Measurements from ENCODE around the gene KLHDC8B. TPM values are rescaled to one million over a fixed set of nuclear protein-coding genes. Genes with fewer than 3 reads are reported as not detected.
"Not testable (repeated sequence)": the region's sequence is repeated elsewhere in the genome, so short reads cannot be mapped to it uniquely, and the experiment has no call there.

Gene KLHDC8B
- total and polyA plus RNA-seq, 4 donors = 16.0 to 40.2 (median 29.1) TPM

DNA sequence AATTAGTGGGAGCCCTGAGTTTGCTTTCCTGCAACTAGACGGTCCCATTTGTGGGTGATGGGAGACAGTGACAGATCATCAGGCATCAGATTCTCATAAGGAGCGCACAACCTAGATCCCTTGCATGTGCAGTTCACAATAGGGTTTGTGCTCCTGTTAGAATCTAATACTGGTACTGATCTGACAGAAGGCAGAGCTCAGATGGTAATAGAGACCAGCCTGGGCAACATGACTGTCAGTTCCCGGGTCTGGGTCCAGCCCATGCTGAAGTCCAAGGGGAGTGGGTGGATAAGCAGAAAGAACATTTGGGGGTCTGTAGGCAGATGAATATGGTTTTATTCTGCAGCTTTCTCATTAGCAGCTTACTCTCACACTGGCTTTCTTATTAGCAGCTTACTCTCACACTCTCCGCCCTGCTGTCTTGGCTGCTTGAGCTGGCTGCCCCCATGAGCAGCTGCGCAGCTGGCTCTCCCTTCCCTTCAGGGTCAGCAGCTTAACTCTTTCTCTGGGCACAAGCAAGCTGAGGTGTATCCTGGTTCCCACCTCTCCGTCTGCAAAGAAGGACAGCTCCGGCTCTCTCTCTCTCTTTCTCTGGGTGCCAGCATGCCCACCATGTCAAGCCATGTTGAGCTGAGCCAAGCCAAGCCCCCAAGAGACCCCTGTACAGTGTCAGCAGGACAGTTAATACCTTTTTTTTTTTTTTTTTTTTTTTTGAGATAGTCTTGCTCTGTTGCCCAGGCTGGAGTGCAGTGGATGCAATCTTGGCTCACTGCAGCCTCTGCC lies 46.5 kb downstream of the KLHDC8B start:
- Histone ChIP-seq H3K27me3 (ENCODE audit: control insufficient read depth in 1 of 2, insufficient read depth in 2 of 2, low read length in 1 of 2) (no peaks in the 10 kb centered on the region), H3K4me1 (ENCODE audit: control insufficient read depth in 1 of 2, insufficient read depth in 2 of 2, low read length in 2 of 2) (peaks cover 0 to 2% of the 10 kb centered on the region in 2 donors), H3K27ac (ENCODE audit: low read depth in 1 of 2, low read length in 2 of 2) (peak overlapping the region in 1 of 2 donors; percentile 60), H3K4me3 (ENCODE audit: low read length in 2 of 2) (no peak overlapping the region), H3K9me3 (ENCODE audit: control insufficient read depth, low read length) (no peaks in the 10 kb centered on the region), H3K36me3 (ENCODE audit: control insufficient read depth in 1 of 2, insufficient read depth in 2 of 2, low read length in 1 of 2) (no peaks in the 10 kb centered on the region)
- 28 to 33% methylated on average over 7 of the region's 7 CpGs for WGBS, 2 donors
- ATAC-seq (ENCODE audit: low FRiP score) (peak; percentile 74), DNase-seq (peak in 1 of 2 donors; percentile 53)
- intact Hi-C loops (cut with DNase I) = no loop called here

- H3K9me3 ChIP-seq (ENCODE audit: control insufficient read depth, low read length); H3K4me3 ChIP-seq (ENCODE audit: low read length in 2 of 2); H3K27ac ChIP-seq (ENCODE audit: low read depth in 1 of 2, low read length in 2 of 2); H3K4me1 ChIP-seq (ENCODE audit: control insufficient read depth in 1 of 2, insufficient read depth in 2 of 2, low read length in 2 of 2); H3K36me3 ChIP-seq (ENCODE audit: control insufficient read depth in 1 of 2, insufficient read depth in 2 of 2, low read length in 1 of 2); H3K27me3 ChIP-seq (ENCODE audit: control insufficient read depth in 1 of 2, insufficient read depth in 2 of 2, low read length in 1 of 2); intact Hi-C loops (cut with DNase I): not testable (repeated sequence)
- ATAC-seq (ENCODE audit: low FRiP score) = peak; percentile 87
- peak in 1 of 2 donors; percentile 78 for DNase-seq
- 4 to 6% methylated on average over 6 of the region's 6 CpGs for WGBS, 2 donors
Measured at GRCh38 chr3:49218471-49218989, 47.1 kb downstream of the KLHDC8B start.

GRCh38 chr3:49219132-49219531 lies 47.7 kb downstream of the KLHDC8B start:
- Histone ChIP-seq H3K4me1 (ENCODE audit: control insufficient read depth in 1 of 2, insufficient read depth in 2 of 2, low read length in 2 of 2) (peaks cover 0 to 2% of the 10 kb centered on the region in 2 donors), H3K4me3 (ENCODE audit: low read length in 2 of 2) (no peak overlapping the region), H3K27ac (ENCODE audit: low read depth in 1 of 2, low read length in 2 of 2) (no peak overlapping the region), H3K36me3 (ENCODE audit: control insufficient read depth in 1 of 2, insufficient read depth in 2 of 2, low read length in 1 of 2) (no peaks in the 10 kb centered on the region), H3K27me3 (ENCODE audit: control insufficient read depth in 1 of 2, insufficient read depth in 2 of 2, low read length in 1 of 2) (no peaks in the 10 kb centered on the region), H3K9me3 (ENCODE audit: control insufficient read depth, low read length) (no peaks in the 10 kb centered on the region)
- DNase-seq = no peak
- intact Hi-C loops (cut with DNase I) = no loop called here
- 94 to 96% methylated on average over 6 of the region's 6 CpGs for WGBS, 2 donors
- ATAC-seq (ENCODE audit: low FRiP score) = no peak

- intact Hi-C loops (cut with DNase I); H3K27me3 ChIP-seq (ENCODE audit: control insufficient read depth in 1 of 2, insufficient read depth in 2 of 2, low read length in 1 of 2); DNase-seq; H3K4me1 ChIP-seq (ENCODE audit: control insufficient read depth in 1 of 2, insufficient read depth in 2 of 2, low read length in 2 of 2); H3K9me3 ChIP-seq (ENCODE audit: control insufficient read depth, low read length); H3K4me3 ChIP-seq (ENCODE audit: low read length in 2 of 2); ATAC-seq (ENCODE audit: low FRiP score); H3K27ac ChIP-seq (ENCODE audit: low read depth in 1 of 2, low read length in 2 of 2); H3K36me3 ChIP-seq (ENCODE audit: control insufficient read depth in 1 of 2, insufficient read depth in 2 of 2, low read length in 1 of 2): not testable (repeated sequence)
- WGBS, 2 donors = 94% methylated on average over 6 of the region's 6 CpGs
Measured at GRCh38 chr3:49220985-49221563, 49.7 kb downstream of the KLHDC8B start.

DNA sequence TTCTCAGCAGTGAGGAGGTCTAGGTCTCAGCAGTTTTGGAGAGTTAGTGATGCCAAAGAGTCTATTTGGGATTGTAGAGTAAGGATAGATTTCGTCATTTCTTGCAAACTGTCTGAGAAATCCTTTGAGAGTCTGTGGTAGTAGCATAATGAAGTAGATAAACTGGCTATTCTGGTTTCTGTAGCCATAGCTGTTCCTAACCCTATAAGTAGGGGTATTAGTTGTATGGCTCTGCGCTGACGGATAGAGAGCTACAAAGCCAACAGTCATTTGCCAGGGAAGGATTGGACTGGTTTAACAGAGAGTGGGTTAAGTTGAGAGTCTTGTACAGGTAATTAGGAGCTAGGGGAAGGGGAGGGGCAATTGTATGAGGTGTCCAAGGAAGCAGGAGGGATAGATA lies 50.6 kb downstream of the KLHDC8B start:
- Histone ChIP-seq H3K27me3 (ENCODE audit: control insufficient read depth in 1 of 2, insufficient read depth in 2 of 2, low read length in 1 of 2) (no peaks in the 10 kb centered on the region), H3K36me3 (ENCODE audit: control insufficient read depth in 1 of 2, insufficient read depth in 2 of 2, low read length in 1 of 2) (no peaks in the 10 kb centered on the region), H3K27ac (ENCODE audit: low read depth in 1 of 2, low read length in 2 of 2) (no peak overlapping the region), H3K4me1 (ENCODE audit: control insufficient read depth in 1 of 2, insufficient read depth in 2 of 2, low read length in 2 of 2) (peaks cover 0 to 2% of the 10 kb centered on the region in 2 donors), H3K9me3 (ENCODE audit: control insufficient read depth, low read length) (no peaks in the 10 kb centered on the region), H3K4me3 (ENCODE audit: low read length in 2 of 2) (no peak overlapping the region)
- DNase-seq (no peak), ATAC-seq (ENCODE audit: low FRiP score) (no peak)
- WGBS, 2 donors = 93 to 98% methylated on average over 3 of the region's 3 CpGs
- intact Hi-C loops (cut with DNase I) = no loop called here

Other genes with a start within 250 kb of the KLHDC8B start
- gene P4HTM, start 181.4 kb upstream of the KLHDC8B start, total RNA-seq = 10 to 100 TPM; 22.0 to 36.6 TPM
- gene P4HTM, start 181.4 kb upstream of the KLHDC8B start, polyA plus RNA-seq = 10 to 100 TPM; 11.1 to 59.5 TPM
- 100 to 1,000 TPM; 118 to 151 TPM for gene WDR6, start 164.2 kb upstream of the KLHDC8B start, total RNA-seq
- gene WDR6, start 164.2 kb upstream of the KLHDC8B start, polyA plus RNA-seq = 100 to 1,000 TPM in 1 of 2 donors, 10 to 100 TPM in 1; 24.0 to 232 TPM
- 10 to 100 TPM in 1 of 2 donors, 1 to 10 TPM in 1; 8.8 to 20.6 TPM for gene DALRD3, start 153.0 kb upstream of the KLHDC8B start, total RNA-seq
- gene DALRD3, start 153.0 kb upstream of the KLHDC8B start, polyA plus RNA-seq = 10 to 100 TPM; 10.1 to 42.4 TPM
- 10 to 100 TPM; 55.8 to 60.6 TPM for gene NDUFAF3, start 149.5 kb upstream of the KLHDC8B start, total RNA-seq
- 10 to 100 TPM; 72.2 to 75.1 TPM for gene NDUFAF3, start 149.5 kb upstream of the KLHDC8B start, polyA plus RNA-seq
- gene IMPDH2, start 142.2 kb upstream of the KLHDC8B start, total RNA-seq = 100 to 1,000 TPM in 1 of 2 donors, 10 to 100 TPM in 1; 84.6 to 101 TPM
- 100 to 1,000 TPM in 1 of 2 donors, 10 to 100 TPM in 1; 47.6 to 111 TPM for gene IMPDH2, start 142.2 kb upstream of the KLHDC8B start, polyA plus RNA-seq
- gene QRICH1, start 77.5 kb upstream of the KLHDC8B start, total RNA-seq = 100 to 1,000 TPM in 1 of 2 donors, 10 to 100 TPM in 1; 77.3 to 103 TPM
- 10 to 100 TPM in 1 of 2 donors, 1 to 10 TPM in 1; 8.3 to 66.9 TPM for gene QRICH1, start 77.5 kb upstream of the KLHDC8B start, polyA plus RNA-seq
- 100 to 1,000 TPM; 127 to 164 TPM for gene QARS1, start 66.8 kb upstream of the KLHDC8B start, total RNA-seq
- gene QARS1, start 66.8 kb upstream of the KLHDC8B start, polyA plus RNA-seq = 100 to 1,000 TPM; 142 to 267 TPM
- 10 to 100 TPM; 40.3 to 54.8 TPM for gene USP19, start 50.8 kb upstream of the KLHDC8B start, total RNA-seq
- gene USP19, start 50.8 kb upstream of the KLHDC8B start, polyA plus RNA-seq = 10 to 100 TPM; 22.7 to 31.0 TPM
- gene LAMB2, start 38.5 kb upstream of the KLHDC8B start, total RNA-seq = 100 to 1,000 TPM; 362 to 707 TPM
- gene LAMB2, start 38.5 kb upstream of the KLHDC8B start, polyA plus RNA-seq = 1,000 to 10,000 TPM in 1 of 2 donors, 100 to 1,000 TPM in 1; 200 to 1,923 TPM
- 10 to 100 TPM; 13.2 to 16.6 TPM for gene CCDC71, start 5.3 kb upstream of the KLHDC8B start, total RNA-seq
- 10 to 100 TPM in 1 of 2 donors, 1 to 10 TPM in 1; 1.8 to 11.8 TPM for gene CCDC71, start 5.3 kb upstream of the KLHDC8B start, polyA plus RNA-seq
- gene C3orf62, start 105.6 kb downstream of the KLHDC8B start, total RNA-seq = 1 to 10 TPM; 4.3 to 5.9 TPM
- gene C3orf62, start 105.6 kb downstream of the KLHDC8B start, polyA plus RNA-seq = 1 to 10 TPM; 3.8 to 8.0 TPM
- 10 to 100 TPM; 65.0 to 81.5 TPM for gene USP4, start 168.5 kb downstream of the KLHDC8B start, total RNA-seq
- 10 to 100 TPM; 18.3 to 60.5 TPM for gene USP4, start 168.5 kb downstream of the KLHDC8B start, polyA plus RNA-seq
- gene GPX1, start 186.8 kb downstream of the KLHDC8B start, total RNA-seq = 100 to 1,000 TPM; 174 to 209 TPM
- gene GPX1, start 186.8 kb downstream of the KLHDC8B start, polyA plus RNA-seq = 100 to 1,000 TPM; 316 to 484 TPM
- gene RHOA, start 240.4 kb downstream of the KLHDC8B start, total RNA-seq = 100 to 1,000 TPM; 465 to 552 TPM
- 100 to 1,000 TPM; 367 to 580 TPM for gene RHOA, start 240.4 kb downstream of the KLHDC8B start, polyA plus RNA-seq
- 10 to 100 TPM; 23.8 to 27.2 TPM for gene TCTA, start 240.8 kb downstream of the KLHDC8B start, total RNA-seq
- 10 to 100 TPM; 24.8 to 27.3 TPM for gene TCTA, start 240.8 kb downstream of the KLHDC8B start, polyA plus RNA-seq